Spleen (tissue), 7 donors: Measurements from ENCODE around the gene PRKRIP1.

Experiments used
- CTCF ChIP-seq, 11 experiments: fragments of 200-600 bp in 7 of 11; fragments of 450-650 bp in 4 of 11; sonication (generic) in 4 of 11; IDR thresholded peaks in 8 of 11; conservative IDR thresholded peaks in 3 of 11; 1 replicate in 7 of 11; 2 replicates in 4 of 11; pipeline versions ENCODE4 v1.4.0 to v1.8.0; 2016 to 2021; ENCODE audit warnings: antibody characterized with exemption in 11 of 11, inconsistent platforms in 4 of 11, mild to moderate bottlenecking in 1 of 11
- POLR2A ChIP-seq, 3 donors: fragments of 450-650 bp; IDR thresholded peaks; one replicate each; pipeline ENCODE4 v1.5.1; 2017; ENCODE audit warnings: antibody characterized with exemption in 3 of 3, mild to moderate bottlenecking in 1 of 3
- POLR2AphosphoS5 ChIP-seq, 3 donors: sonication (generic); formaldehyde crosslinking; IDR thresholded peaks; one replicate each; pipeline ENCODE4 v1.5.1; 2017; ENCODE audit warnings: antibody characterized with exemption in 3 of 3
- donor health status: DM: no; HTN: no; CAD: no; lungs with moderate emphysema.
- donor health status: DM: no; HTN: no; CAD: no.
- donor health status: DM: no; HTN: no; CAD: no.

DNA sequence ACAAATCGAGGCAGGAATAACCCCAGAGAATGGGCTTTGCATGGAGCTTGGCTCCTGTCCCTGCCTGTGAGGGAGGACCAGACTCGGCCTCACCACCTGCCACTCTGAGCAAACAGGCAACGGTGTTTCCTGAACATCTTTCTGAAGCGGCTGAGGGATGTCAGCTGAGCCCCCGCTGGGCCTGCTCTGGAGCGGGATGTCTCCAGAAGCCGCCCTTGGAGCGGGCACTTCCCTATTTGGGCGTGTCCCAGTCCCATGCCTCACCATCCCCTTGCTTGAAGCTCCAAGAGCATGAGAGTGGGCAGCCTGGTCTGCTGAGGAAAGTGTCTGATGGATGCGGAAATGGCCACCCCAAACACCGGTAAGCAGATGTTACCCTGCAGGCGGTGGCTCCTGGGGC lies 58.3 kb downstream of the PRKRIP1 start:
- TF ChIP-seq CTCF (IDR thresholded peaks at IDR 0.05 in 8 of 11, conservative IDR thresholded peaks at IDR 0.05 in 3 of 11) = no peak
- TF ChIP-seq POLR2A (IDR thresholded peaks at IDR 0.05) = no peak
- TF ChIP-seq POLR2AphosphoS5 (IDR thresholded peaks at IDR 0.05) = peak in 1 of 3 donors; percentile 11
